ENCODE data around the gene TNFRSF25.
A peak's percentile ranks its signal among the peaks of the same experiment; 100 is the strongest.

The TNFRSF25 gene

GRCh38 chr1:6485168-6486101 lies 19.5 kb upstream of the TNFRSF25 start:
- DNase-seq = no peak

DNA sequence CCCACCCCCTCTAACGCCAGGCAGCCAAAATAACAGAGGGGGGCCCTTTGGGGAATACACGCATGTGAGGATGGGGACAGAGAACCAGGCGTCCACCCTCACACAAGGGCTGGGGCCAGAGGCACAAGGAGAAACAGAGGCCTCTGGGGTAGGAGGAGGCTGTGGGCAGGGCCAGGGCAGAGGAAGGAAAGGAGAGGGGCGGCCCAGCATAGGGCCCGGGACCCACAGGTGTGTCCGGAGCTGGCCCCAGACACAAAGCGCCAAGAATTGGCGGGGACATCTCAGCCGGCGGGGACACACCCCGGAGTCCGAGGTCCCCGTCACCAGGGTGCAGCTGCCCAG lies 18.8 kb upstream of the TNFRSF25 start:
- DNase-seq = no peak

GRCh38 chr1:6483761-6484117 lies 17.8 kb upstream of the TNFRSF25 start:
- DNase-seq = no peak

- no peak for DNase-seq
These were observed 17.2 kb upstream of the TNFRSF25 start for GRCh38 chr1:6483017-6483760.

- DNase-seq = no peak
These were observed 15.8 kb upstream of the TNFRSF25 start for GRCh38 chr1:6481820-6482219.

DNA sequence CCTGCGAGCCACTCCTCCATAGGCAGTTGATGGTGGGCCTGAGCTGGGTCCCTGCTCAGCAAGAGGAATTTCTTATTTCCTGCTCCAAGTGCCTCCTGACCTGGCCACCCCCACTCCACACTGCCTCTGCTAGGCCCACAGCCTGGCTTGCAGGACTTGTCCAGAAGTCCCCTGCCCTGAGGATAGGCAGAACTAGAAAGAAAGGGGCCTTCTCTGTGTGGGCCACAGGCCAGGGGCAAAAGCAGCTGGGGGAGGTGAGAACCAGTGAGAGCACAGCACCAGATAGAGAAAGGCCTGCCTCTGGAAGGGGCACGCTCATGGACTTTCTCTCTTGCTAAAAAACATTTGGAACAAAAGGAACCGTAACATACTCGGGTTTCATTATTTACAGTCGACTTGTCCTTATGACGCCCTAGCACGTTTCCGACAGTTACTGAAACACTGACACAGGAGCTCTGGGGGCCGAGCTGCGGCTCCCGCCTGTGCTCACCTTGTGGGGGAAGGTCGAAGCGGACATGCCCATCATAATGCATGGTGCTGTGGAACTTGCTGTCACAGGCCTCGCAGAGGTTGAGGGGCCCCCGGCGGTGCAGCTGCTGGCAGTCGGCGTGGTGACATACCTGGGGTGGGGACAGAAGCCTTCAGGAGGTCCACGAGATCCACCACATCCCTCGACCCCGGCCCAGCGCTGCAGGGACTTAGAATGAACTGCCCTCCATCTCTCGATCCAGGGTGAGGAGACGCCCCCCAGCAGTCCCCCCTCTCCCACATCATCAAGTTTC lies 11.3 kb upstream of the TNFRSF25 start:
- no peak for DNase-seq

DNA sequence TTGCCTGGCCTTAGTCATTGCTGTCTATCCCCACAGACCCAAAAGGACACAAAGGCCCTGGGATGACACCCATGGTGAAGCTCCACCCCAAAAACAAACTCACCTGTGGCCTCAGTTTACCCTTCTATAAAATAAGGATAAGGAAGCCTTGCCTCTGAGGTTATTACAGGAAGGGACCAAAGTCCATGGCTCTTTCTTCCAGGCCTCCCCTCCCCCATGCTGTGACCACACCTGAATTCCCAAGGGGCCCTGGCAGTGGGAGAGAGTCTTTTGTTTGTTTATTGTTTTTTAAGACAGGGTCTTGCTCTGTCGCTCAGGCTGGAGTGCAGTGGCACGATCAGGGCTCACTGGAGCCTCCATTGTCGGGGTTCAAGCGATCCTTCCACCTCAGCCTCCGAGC lies 10.5 kb upstream of the TNFRSF25 start:
- DNase-seq = no peak

DNA sequence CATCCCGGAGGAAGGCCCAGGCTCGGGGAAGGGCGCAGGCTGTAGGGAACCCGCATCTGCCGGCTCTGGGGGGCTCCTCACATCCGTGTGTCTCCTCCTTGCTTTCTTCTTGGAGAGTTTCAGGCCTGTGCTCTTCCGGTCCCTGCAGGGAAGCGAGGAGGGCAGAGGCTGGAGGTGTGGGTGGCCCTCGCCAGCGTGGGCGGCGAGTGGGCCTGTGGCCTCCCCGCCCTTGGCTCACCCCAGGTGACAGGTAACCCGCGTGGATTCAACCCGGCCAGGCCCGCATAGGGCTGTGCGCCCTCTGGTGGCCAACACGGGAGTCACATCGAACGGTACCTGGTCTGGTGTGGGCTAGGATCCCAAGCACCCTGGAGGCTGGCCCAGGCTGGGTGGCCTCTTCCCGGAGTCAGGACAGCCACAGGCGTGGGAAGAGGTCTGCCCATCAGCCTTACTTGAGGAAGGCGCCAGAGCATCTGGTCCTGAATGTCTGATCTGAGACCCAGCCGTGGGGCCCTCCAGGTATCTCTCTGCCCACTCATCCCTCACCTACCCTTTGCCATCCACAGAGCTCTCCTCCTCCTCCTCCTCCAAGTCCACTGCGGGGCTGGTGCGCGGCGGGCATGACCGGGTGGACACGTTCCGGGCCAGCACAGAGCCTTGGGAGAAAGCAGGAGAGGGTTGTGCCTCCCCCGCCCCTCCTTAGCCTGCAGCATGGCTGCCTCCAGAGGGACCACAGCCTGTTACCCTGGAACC lies 9.6 kb upstream of the TNFRSF25 start:
- DNase-seq = peak; percentile 69

DNA sequence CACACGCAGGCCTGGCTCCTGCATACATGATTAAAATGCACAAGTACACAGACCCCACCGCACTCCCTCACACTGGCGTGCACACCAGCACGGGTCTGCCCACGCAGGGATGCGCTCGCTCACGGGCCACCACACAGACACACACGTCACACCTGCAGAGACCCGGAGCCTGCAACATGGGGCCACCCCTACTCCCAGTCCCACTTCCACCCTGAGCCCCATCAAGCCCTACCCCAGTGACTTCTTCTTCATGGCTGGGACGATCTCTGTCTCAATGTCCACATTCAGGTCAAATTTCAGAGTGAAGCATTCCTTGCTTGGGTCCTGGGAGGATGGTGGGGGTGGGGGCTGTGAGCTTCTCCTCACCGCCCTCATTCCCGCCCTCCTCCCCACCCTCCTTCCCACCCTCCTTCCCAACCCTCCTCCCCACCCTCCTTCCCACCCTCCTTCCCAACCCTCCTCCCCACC lies 8.9 kb upstream of the TNFRSF25 start:
- DNase-seq = no peak

DNA sequence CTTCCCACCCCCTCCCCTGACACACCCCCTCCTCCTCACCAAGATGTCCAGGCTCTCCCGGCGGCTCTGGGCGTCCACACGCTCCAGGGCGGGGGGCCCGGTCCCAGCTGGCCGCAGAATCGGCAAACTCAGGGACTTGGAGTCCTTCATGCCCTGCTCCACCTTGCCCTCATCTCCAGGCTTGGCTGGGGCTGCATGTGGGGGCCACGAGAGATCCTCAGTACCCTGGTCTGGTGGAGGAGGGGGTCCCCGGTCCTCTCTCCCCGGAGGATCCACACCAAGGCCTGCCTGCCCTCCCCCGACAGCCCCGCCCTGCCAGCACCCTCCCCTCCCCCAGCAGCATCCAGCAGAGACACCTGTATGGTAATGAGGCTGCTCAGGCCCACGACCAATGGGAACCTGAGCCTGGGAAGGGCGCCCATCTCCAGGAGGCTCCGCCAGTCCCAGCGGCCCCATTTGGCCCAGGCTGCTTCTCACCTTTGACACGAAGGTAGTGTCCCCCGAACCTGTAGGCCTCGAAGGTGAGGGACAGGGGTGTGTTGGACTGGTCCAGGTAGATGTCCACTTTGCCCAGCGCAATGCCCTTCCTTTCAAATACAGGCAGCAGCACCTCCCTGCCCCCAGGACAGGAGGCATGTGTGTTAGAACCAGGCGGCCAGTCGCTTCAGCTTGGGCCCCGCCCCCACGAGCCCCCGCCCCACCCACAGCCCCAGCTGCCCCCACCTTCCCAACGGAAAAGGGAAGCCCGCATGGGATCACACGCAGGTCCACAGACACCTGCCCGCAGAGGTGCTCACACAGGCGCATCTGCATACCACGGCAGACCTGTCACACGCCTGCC lies 8.2 kb upstream of the TNFRSF25 start:
- no peak for DNase-seq

DNA sequence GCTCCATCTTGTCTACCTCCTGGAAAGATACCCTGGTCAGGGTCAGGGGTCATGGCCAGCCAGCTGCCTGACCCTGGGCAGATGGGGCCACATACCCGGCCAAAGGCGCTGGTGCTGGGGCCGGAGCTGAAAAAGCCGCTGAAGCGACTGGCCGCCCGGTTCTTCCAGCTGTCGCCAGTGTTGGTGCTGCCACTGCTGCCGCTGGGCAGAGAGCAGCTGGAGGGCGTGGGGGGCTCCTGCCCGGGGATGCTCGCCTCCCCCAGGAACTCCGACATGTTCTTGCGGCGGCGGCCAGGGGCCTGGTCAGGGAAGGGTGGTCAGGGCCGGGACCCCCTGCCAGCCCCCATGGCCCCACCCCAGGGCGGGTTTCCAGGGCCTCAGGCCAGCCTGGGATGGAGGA lies 7.2 kb upstream of the TNFRSF25 start:
- DNase-seq = no peak

DNA sequence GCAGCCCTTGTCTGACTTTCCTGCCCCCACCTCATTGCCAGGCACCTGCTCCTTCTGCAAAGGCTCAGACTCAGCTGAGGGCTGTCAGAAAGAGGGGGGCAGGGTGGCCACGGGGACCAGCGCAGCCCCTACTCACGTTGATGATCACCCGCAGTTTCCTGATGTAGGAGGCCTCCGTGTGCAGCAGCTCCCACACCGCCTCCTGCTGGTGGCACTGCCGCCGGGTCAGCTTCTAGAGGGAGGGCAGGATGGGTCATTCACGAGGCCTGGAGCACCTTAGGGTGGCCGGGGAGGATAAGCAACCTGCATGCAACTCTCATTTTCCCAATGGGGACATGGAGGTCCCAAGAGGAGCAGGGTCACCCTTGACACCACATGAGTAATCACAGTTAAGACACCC lies 6.4 kb upstream of the TNFRSF25 start:
- DNase-seq = no peak

DNA sequence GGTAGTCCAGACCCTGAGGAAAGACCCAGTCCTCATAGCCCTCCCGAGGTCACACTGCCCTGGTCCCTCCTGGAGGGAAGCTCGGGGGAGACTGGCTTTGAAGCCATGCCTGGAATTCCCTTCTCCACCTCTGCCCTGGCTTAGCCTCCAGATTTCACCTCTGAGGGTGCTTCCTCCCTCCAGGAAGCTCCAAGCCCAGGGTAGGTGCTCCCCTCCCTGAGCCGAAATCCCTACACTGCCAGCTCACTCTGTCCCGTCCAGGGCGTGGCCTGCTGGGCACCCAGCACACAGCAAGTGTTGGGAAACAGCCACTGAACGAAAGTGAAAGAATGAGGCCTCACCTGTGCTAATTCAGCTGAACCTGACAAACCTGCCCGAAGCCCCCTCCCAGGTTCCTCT lies 6.0 kb upstream of the TNFRSF25 start:
- DNase-seq = no peak

DNA sequence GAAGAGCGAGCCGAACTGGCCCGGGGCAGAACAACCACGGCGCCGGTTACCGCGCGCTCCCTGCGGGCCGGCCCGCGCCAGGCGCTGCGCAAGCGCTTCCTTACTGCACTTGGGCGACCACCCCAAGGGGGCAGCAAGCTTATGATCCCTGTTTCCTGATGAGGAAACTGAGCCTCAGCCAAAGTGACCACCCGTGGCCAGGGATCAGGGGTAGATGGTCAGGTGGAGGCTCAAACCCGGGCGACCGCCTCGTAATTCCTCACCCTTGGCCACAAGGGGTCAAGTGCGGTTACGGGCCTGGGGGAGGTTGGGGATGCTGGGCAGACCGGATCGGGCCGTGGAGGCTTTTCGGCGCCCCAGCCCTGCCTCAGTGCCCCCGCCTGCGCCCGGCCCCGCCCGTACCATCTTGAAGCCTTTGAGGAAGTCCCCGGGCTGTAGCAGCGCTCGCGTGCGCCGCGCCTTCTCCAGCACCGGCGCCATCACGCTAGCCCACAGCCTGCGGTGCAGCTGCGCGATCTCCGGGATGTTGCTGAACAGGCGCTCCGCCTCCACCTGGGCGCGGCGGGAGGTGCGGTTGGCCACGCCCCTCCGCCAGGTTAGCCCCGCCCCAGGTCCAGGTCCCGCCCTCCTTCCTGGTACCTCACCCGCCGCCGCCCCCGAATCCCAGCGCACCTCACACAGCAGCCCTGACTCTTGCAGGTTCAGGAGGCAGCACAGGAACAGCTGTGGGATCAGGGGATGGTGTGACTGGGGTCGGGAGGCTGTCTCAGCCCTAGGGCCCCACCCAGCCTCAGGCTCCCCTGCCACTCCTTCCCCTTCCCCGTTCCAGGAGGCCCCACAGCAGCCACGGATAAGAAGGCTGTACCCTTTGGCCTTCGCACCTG lies 5.4 kb upstream of the TNFRSF25 start:
- no peak for DNase-seq

DNA sequence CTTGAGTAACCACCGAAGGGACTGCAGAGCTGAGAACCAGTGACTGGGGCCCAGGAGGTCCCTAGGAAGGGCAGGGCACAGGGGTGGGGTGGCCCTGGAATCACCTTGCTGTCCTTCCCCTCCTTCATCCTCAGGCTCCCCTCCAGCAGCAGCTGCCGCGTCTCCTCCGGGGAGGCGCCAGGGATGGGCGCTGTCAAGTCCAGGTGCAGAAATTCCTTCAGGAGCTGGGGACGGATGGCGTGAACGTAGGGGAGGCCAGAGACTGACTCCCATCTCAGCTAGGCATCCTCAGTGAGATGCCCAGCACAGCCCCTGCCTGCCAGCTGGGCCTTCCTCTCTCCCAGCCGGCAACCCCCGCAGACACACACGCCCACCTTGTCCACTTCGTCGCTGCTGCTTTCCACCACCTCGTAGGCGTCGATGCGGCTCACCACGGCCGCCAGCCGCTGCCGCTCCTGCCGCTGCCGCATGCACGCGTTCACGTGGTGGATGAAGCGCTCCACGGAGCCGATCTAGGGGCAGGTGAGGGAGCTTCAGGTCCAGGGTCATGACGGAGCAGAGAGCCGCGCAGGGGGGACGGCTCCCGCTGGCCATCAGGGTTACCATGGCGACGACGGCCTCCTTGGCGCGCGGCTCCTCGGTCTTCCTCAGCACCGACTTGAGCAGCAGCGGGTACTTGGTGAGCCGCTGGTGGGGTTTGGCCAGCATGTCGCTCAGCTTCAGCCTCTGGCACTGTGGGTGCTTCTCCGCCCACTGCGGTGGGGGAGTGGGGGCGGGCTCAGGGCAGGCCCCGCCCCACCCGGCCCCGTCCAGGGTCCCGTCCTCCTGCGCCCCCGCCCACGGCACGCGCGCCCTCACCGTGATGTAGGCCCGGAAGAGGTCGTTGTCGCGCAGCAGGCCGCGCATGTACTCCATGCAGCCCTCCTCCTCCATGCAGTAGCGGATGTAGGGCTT lies 4.4 kb upstream of the TNFRSF25 start:
- DNase-seq = no peak

- no peak for DNase-seq
These were observed 2.9 kb upstream of the TNFRSF25 start for GRCh38 chr1:6468729-6469461.

DNA sequence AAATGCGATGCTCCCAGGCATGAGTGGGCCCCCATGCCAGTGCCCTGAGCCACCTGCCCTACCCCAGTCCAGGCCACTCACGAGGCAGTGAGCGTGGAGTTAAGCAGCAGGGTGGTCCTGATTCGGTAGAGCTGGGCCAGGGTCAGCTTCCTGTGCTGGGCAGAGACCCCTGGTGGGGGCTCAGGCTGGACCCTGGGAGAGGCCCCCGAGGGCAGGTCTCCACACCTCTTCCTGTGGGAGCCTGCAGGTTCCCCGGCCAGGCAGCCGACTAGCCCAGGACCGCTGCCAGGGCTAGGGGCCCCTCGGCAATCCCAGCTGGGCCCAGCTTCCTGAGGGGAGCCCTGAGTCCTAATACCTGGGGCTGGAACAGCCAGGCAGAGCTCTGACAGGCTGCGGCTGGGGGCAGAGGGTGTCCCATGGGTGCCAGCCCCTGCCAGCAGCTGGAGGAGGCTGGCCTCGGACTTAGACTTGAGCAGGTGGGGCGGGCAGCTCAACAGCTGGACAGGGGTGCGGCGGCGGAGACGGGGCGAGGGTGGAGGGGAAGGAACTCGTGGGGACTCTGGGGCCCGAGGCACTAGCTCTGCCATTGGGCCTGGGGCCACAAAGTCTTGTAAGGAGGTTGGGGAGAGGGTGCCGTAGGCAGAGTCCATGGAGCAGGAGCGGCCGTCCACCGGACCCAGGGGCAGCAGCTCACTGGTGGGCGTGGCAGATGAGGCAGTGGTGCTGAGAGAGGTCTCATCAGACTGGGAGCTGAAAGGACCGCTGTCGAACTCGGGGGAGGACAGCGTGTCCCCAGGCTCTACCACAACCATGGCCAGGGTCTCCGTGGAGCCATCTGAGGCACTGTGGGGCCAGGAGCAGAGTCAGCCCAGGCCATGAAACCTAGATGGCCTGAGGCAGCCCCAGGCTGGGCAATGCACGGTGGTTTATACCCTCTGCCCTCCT lies 2.0 kb upstream of the TNFRSF25 start:
- DNase-seq = no peak

GRCh38 chr1:6467224-6467623 lies 1.3 kb upstream of the TNFRSF25 start:
- DNase-seq = no peak
